ENCODE results near the gene DUSP3.

DUSP3 gene

DNA sequence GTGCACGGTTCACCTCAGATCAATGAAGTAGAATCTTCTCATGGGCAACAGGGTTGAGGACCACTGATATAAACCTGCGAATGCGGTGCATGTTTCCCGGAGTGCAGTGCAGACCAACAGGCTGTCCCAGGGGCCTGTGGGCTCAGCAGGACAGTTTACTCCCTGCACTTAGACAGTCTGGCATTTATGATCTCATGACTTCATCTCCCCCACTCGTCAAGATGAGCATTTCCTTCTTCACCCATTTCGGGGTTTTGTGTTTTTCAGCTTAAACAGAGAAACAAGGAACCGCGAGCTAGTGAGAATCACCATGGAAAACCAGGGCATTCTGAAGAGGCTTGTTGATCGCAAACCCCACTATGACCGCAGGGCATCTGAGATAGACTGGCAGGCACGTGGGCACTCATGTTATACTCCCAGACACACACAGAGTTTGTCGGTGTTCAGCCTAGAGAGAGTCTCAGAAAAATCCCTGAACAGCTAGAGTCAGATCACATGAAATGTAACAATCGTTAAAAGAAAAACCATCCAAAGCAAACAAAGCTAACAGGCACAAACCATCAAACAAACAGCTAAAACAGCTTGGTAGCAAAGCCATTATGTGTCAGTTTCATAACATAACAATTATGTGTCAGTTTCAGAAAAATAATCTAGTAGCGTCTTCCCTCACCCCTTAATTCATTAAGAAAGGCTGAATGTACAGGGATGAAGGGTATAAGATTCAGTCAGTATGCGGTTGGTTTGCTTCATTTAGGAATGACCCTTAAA, 4.3 kb upstream of the DUSP3 start:
- no peak overlapping the region for H2AFZ ChIP-seq (ENCODE audit: low read depth, low read length)

GRCh38 chr17:43780135-43780534, 1.4 kb upstream of the DUSP3 start, which contains the start of gene CFAP97D1:
Gene CFAP97D1, plus strand, starts transcription at chr17:43780435. Its CDS starts 28 bp downstream, at chr17:43780463.
- no peak for ATAC-seq (ENCODE audit: insufficient read depth, low read depth)
- no peak within 1 kb of the TSS for H2AFZ ChIP-seq (ENCODE audit: low read depth, low read length)
- H3K9me3 ChIP-seq (ENCODE audit: insufficient read depth, low read length, severe bottlenecking) = no peaks in the 10 kb centered on the region

More for the DNA sequence above, 4.3 kb upstream of the DUSP3 start:
- Histone ChIP-seq H3K4me1 (ENCODE audit: insufficient read depth, low read length) (no peaks in the 10 kb centered on the region), H3K27ac (ENCODE audit: low read length) (no peak overlapping the region), H3K36me3 (ENCODE audit: insufficient read depth, low read length) (no peaks in the 10 kb centered on the region), H3K4me3 (ENCODE audit: low read depth in 1 of 2, low read length in 2 of 2) (no peak overlapping the region), H4K20me1 (ENCODE audit: insufficient read depth, low read length) (no peaks in the 10 kb centered on the region), H3K4me2 (ENCODE audit: insufficient read depth, low read length) (no peak overlapping the region), H3K27me3 (ENCODE audit: insufficient read depth, low read length, poor library complexity) (peaks cover 24% of the 10 kb centered on the region), H3K9ac (ENCODE audit: low read depth, low read length) (no peak overlapping the region), H3K79me2 (ENCODE audit: insufficient read depth, low read length) (no peaks in the 10 kb centered on the region), H3K9me3 (ENCODE audit: insufficient read depth, low read length, severe bottlenecking) (no peaks in the 10 kb centered on the region)
- ATAC-seq (ENCODE audit: insufficient read depth, low read depth) (no peak), DNase-seq (no peak)
- TF ChIP-seq EZH2 (IDR thresholded peaks at IDR 0.05; ENCODE audit: borderline replicate concordance, low read depth, low read length, severe bottlenecking) (no peak), CTCF (IDR thresholded peaks at IDR 0.05; ENCODE audit: borderline replicate concordance, extremely low read depth, low read length, poor library complexity, severe bottlenecking) (no peak)

DNA sequence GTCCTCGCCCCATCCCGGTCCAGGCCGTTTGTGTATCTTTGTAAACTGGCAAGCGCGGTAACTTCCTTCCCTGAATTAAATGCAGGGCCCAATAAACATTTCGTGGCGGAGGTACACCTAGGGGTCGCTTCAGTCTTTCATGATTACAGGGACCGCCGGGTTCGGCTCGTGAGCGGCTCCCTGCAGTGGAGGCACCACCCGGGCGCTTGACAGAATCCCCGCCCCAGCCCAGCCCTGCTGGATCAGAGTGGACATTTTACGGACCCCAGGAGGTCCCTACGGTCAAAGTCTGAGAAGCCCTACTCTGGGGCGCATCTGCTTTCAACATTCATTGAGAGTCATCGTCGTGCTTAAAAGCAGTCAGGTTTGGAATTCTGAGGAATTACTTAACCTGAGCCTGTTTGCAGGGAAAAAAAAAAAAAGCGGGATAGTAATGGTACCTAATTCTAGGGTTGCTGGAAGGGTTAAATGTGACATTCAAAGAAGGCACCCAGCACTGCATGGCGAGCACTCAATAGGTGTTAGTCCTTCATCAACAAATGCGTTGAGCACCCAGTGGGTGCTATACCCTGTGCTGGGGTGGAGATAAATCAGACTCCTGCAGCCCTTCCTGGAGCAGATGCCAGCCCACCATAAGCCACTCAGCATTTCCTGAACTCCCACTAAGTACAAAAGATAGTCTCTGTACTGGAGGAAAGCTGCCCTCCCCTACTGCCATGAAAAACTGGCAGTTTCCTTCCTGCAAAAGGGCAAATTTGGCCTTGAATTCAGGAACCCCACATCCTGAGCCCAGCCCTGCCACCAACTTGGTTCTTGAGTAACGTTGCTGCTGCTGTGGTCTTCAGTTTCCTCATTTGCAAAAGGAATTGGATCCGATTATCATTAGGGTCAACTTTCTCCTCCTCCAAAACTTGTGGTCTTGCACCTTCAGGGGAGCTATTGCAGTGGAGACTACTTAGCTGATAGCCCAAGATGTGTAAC, 658 bp upstream of the DUSP3 start:
- Histone ChIP-seq H3K9me3 (ENCODE audit: insufficient read depth, low read length, severe bottlenecking) (no peaks in the 10 kb centered on the region), H3K36me3 (ENCODE audit: insufficient read depth, low read length) (no peaks in the 10 kb centered on the region), H3K4me3 (ENCODE audit: low read depth in 1 of 2, low read length in 2 of 2) (no peak overlapping the region), H3K27ac (ENCODE audit: low read length) (no peak overlapping the region), H3K79me2 (ENCODE audit: insufficient read depth, low read length) (no peaks in the 10 kb centered on the region), H3K4me2 (ENCODE audit: insufficient read depth, low read length) (no peak overlapping the region), H3K4me1 (ENCODE audit: insufficient read depth, low read length) (no peaks in the 10 kb centered on the region), H3K9ac (ENCODE audit: low read depth, low read length) (no peak overlapping the region), H3K27me3 (ENCODE audit: insufficient read depth, low read length, poor library complexity) (peaks cover 24% of the 10 kb centered on the region), H4K20me1 (ENCODE audit: insufficient read depth, low read length) (no peaks in the 10 kb centered on the region), H2AFZ (ENCODE audit: low read depth, low read length) (no peak overlapping the region)
- no peak for ATAC-seq (ENCODE audit: insufficient read depth, low read depth)
- DNase-seq = no peak
- no peak for TF ChIP-seq EZH2 (IDR thresholded peaks at IDR 0.05; ENCODE audit: borderline replicate concordance, low read depth, low read length, severe bottlenecking)
- TF ChIP-seq CTCF (IDR thresholded peaks at IDR 0.05; ENCODE audit: borderline replicate concordance, extremely low read depth, low read length, poor library complexity, severe bottlenecking) = no peak

More at GRCh38 chr17:43780135-43780534, 1.4 kb upstream of the DUSP3 start, which contains the start of gene CFAP97D1:
- peaks cover 24% of the 10 kb centered on the region for H3K27me3 ChIP-seq (ENCODE audit: insufficient read depth, low read length, poor library complexity)
- H3K36me3 ChIP-seq (ENCODE audit: insufficient read depth, low read length) = no peaks in the 10 kb centered on the region
- H4K20me1 ChIP-seq (ENCODE audit: insufficient read depth, low read length) = no peaks in the 10 kb centered on the region
- no peak within 1 kb of the TSS for H3K27ac ChIP-seq (ENCODE audit: low read length)
- H3K4me3 ChIP-seq (ENCODE audit: low read depth in 1 of 2, low read length in 2 of 2) = no peak within 1 kb of the TSS
- DNase-seq = no peak
- H3K4me1 ChIP-seq (ENCODE audit: insufficient read depth, low read length) = no peaks in the 10 kb centered on the region
- H3K4me2 ChIP-seq (ENCODE audit: insufficient read depth, low read length) = no peak within 1 kb of the TSS
- no peak for TF ChIP-seq CTCF (IDR thresholded peaks at IDR 0.05; ENCODE audit: borderline replicate concordance, extremely low read depth, low read length, poor library complexity, severe bottlenecking)
- TF ChIP-seq EZH2 (IDR thresholded peaks at IDR 0.05; ENCODE audit: borderline replicate concordance, low read depth, low read length, severe bottlenecking) = no peak
- no peak within 1 kb of the TSS for H3K9ac ChIP-seq (ENCODE audit: low read depth, low read length)
- no peaks in the 10 kb centered on the region for H3K79me2 ChIP-seq (ENCODE audit: insufficient read depth, low read length)

All from DND-41 (cell line).